ENCODE results near the gene NSFL1C.

- TF ChIP-seq GATA2 (IDR thresholded peaks at IDR 0.05; ENCODE audit: low read depth, low read length): no peak
- no peak for TF ChIP-seq GATA3 (IDR thresholded peaks at IDR 0.05; ENCODE audit: low read depth, low read length)
Observed at GRCh38 chr20:1392443-1392692, 74.3 kb downstream of the NSFL1C start.
